ENCODE results near the gene C12orf57. TPM values are rescaled to one million over a fixed set of nuclear protein-coding genes. Genes with fewer than 3 reads are reported as not detected.
A peak's percentile ranks its signal among the peaks of the same experiment; 100 is the strongest.

Gene C12orf57
- total and polyA plus RNA-seq, 7 experiments from 2014 or later = 148 to 592 (median 394) TPM

DNA sequence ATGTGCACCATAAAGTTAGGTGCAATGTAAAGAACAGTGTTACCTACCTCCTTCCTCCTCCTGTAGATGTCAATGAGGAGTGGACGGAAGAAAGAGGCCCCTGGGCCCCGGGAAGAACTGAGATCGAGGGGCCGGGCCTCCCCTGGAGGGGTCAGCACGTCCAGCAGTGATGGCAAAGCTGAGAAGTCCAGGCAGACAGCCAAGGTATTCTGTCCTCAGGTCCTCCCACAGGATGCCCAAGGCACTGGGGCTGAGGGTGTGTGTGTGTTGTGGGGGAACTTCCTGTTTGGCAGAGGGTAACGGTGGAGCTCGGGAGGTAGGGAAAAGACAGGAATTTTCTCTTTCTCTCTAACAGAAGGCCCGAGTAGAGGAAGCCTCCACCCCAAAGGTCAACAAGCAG, 9.7 kb upstream of the C12orf57 start:
- Mint-ChIP-seq H3K36me3 (peaks cover 0 to 17% (median 0%) of the 10 kb centered on the region in 5 donors), H3K27me3 (no peaks in the 10 kb centered on the region), H3K4me3 (peak overlapping the region in 3 of 10 donors; percentile 41 to 59 (median 42)), H3K9me3 (no peaks in the 10 kb centered on the region), H3K27ac (peak overlapping the region; percentile 57 to 99 (median 84)), H3K4me1 (peaks cover 49 to 82% (median 67%) of the 10 kb centered on the region in 7 donors)
- Histone ChIP-seq H3K4me3 (ENCODE audit: low read length) (no peak overlapping the region), H3K4me1 (ENCODE audit: control insufficient read depth in 2 of 2, insufficient read depth in 2 of 2, low read length in 2 of 2) (peaks cover 6 to 46% of the 10 kb centered on the region in 2 donors), H3K27ac (ENCODE audit: low read depth, low read length) (peak overlapping the region; percentile 92), H3K9me3 (ENCODE audit: control insufficient read depth in 2 of 3, low read length in 3 of 3) (no peaks in the 10 kb centered on the region), H3K27me3 (ENCODE audit: control insufficient read depth in 2 of 2, insufficient read depth in 2 of 2, low read length in 2 of 2) (no peaks in the 10 kb centered on the region), H3K36me3 (ENCODE audit: control insufficient read depth in 2 of 3, insufficient read depth in 3 of 3, low read length in 3 of 3) (peaks cover 0 to 4% (median 0%) of the 10 kb centered on the region in 3 experiments)
- DNase-seq (no peak), ATAC-seq (no peak)
- CTCF ChIA-PET = interaction anchor here (0.9 to 5.1 kb wide), 3 partner anchors 9 to 27 kb away, joined by 3 to 47 read pairs (median 7); no protein-coding TSS in a partner anchor
- POLR2A ChIA-PET = interaction anchor here (0.8 to 23.3 kb wide), 6 partner anchors 4 to 174 kb away, joined by 3 to 1270 read pairs (median 190); partner anchors contain the start of genes ATN1, C12orf57, PTPN6 and RNU7-1
- intact Hi-C loops (cut with micrococcal nuclease) = no loop called here

DNA sequence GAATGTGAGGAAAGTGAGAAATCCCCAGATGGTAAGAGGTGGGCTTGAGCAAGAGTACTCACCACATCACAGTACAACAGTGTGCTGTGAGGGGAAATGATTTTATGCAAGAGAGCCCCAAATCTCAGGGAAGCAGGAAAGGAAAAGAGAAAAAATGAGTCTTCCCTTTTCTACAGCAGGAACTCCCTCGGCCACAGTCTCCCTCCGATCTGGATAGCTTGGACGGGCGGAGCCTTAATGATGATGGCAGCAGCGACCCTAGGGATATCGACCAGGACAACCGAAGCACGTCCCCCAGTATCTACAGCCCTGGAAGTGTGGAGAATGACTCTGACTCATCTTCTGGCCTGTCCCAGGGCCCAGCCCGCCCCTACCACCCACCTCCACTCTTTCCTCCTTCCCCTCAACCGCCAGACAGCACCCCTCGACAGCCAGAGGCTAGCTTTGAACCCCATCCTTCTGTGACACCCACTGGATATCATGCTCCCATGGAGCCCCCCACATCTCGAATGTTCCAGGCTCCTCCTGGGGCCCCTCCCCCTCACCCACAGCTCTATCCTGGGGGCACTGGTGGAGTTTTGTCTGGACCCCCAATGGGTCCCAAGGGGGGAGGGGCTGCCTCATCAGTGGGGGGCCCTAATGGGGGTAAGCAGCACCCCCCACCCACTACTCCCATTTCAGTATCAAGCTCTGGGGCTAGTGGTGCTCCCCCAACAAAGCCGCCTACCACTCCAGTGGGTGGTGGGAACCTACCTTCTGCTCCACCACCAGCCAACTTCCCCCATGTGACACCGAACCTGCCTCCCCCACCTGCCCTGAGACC, 8.2 kb upstream of the C12orf57 start:
- H3K4me3 ChIP-seq (ENCODE audit: low read length) = no peak overlapping the region
- intact Hi-C loops (cut with micrococcal nuclease) = loop anchor here in 1 of 2 donors (5.0 kb wide), 1 partner anchor 252 kb away; the partner anchor contains the start of gene PEX5
- no peaks in the 10 kb centered on the region for H3K9me3 ChIP-seq (ENCODE audit: control insufficient read depth in 2 of 3, low read length in 3 of 3)
- H3K27ac Mint-ChIP-seq = peak overlapping the region; percentile 57 to 99 (median 95)
- peak overlapping the region; percentile 92 for H3K27ac ChIP-seq (ENCODE audit: low read depth, low read length)
- POLR2A ChIA-PET = interaction anchor here (0.9 to 23.3 kb wide), 9 partner anchors 5 to 172 kb away, joined by 3 to 1270 read pairs (median 24); partner anchors contain the start of genes ATN1, C12orf57, ENO2 and PTPN6
- no peak for ATAC-seq
- CTCF ChIA-PET = interaction anchor here (0.6 to 5.1 kb wide), 4 partner anchors 10 to 31 kb away, joined by 3 to 47 read pairs (median 5); no protein-coding TSS in a partner anchor
- peaks cover 5 to 38% of the 10 kb centered on the region in 2 donors for H3K4me1 ChIP-seq (ENCODE audit: control insufficient read depth in 2 of 2, insufficient read depth in 2 of 2, low read length in 2 of 2)
- H3K27me3 ChIP-seq (ENCODE audit: control insufficient read depth in 2 of 2, insufficient read depth in 2 of 2, low read length in 2 of 2) = no peaks in the 10 kb centered on the region
- no peaks in the 10 kb centered on the region for H3K9me3 Mint-ChIP-seq
- DNase-seq = no peak
- H3K36me3 ChIP-seq (ENCODE audit: control insufficient read depth in 2 of 3, insufficient read depth in 3 of 3, low read length in 3 of 3) = peaks cover 0 to 4% (median 0%) of the 10 kb centered on the region in 3 experiments
- H3K4me1 Mint-ChIP-seq = peaks cover 45 to 77% (median 61%) of the 10 kb centered on the region in 7 donors
- H3K4me3 Mint-ChIP-seq = peak overlapping the region; percentile 19 to 88 (median 74)
- H3K36me3 Mint-ChIP-seq = peaks cover 0 to 19% (median 0%) of the 10 kb centered on the region in 5 donors
- no peaks in the 10 kb centered on the region for H3K27me3 Mint-ChIP-seq

DNA sequence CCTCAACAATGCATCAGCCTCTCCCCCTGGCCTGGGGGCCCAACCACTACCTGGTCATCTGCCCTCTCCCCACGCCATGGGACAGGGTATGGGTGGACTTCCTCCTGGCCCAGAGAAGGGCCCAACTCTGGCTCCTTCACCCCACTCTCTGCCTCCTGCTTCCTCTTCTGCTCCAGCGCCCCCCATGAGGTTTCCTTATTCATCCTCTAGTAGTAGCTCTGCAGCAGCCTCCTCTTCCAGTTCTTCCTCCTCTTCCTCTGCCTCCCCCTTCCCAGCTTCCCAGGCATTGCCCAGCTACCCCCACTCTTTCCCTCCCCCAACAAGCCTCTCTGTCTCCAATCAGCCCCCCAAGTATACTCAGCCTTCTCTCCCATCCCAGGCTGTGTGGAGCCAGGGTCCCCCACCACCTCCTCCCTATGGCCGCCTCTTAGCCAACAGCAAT, 7.6 kb upstream of the C12orf57 start:
- Histone ChIP-seq H3K27ac (ENCODE audit: low read depth, low read length) (peak overlapping the region; percentile 92), H3K27me3 (ENCODE audit: control insufficient read depth in 2 of 2, insufficient read depth in 2 of 2, low read length in 2 of 2) (no peaks in the 10 kb centered on the region), H3K36me3 (ENCODE audit: control insufficient read depth in 2 of 3, insufficient read depth in 3 of 3, low read length in 3 of 3) (peaks cover 0 to 8% (median 0%) of the 10 kb centered on the region in 3 experiments), H3K4me3 (ENCODE audit: low read length) (peak overlapping the region; percentile 90), H3K4me1 (ENCODE audit: control insufficient read depth in 2 of 2, insufficient read depth in 2 of 2, low read length in 2 of 2) (peaks cover 5 to 38% of the 10 kb centered on the region in 2 donors), H3K9me3 (ENCODE audit: control insufficient read depth in 2 of 3, low read length in 3 of 3) (no peaks in the 10 kb centered on the region)
- no peaks in the 10 kb centered on the region for H3K27me3 Mint-ChIP-seq
- intact Hi-C loops (cut with micrococcal nuclease) = loop anchor here in 1 of 2 donors (5.0 kb wide), 1 partner anchor 251 kb away; the partner anchor contains the start of gene PEX5
- H3K4me1 Mint-ChIP-seq = peaks cover 44 to 73% (median 56%) of the 10 kb centered on the region in 7 donors
- peak overlapping the region; percentile 88 to 99 (median 96) for H3K27ac Mint-ChIP-seq
- DNase-seq = no peak
- POLR2A ChIA-PET = interaction anchor here (0.5 to 23.3 kb wide), 12 partner anchors 6 to 270 kb away, joined by 3 to 1270 read pairs (median 19); partner anchors contain the start of genes ATN1, C12orf57, CDCA3 and ENO2
- ATAC-seq = no peak
- peaks cover 0 to 19% (median 0%) of the 10 kb centered on the region in 5 donors for H3K36me3 Mint-ChIP-seq
- CTCF ChIA-PET = interaction anchor here (0.6 to 5.1 kb wide), 5 partner anchors 9 to 30 kb away, joined by 3 to 47 read pairs (median 4); no protein-coding TSS in a partner anchor
- H3K4me3 Mint-ChIP-seq = peak overlapping the region; percentile 75 to 88 (median 84)
- H3K9me3 Mint-ChIP-seq = no peaks in the 10 kb centered on the region

DNA sequence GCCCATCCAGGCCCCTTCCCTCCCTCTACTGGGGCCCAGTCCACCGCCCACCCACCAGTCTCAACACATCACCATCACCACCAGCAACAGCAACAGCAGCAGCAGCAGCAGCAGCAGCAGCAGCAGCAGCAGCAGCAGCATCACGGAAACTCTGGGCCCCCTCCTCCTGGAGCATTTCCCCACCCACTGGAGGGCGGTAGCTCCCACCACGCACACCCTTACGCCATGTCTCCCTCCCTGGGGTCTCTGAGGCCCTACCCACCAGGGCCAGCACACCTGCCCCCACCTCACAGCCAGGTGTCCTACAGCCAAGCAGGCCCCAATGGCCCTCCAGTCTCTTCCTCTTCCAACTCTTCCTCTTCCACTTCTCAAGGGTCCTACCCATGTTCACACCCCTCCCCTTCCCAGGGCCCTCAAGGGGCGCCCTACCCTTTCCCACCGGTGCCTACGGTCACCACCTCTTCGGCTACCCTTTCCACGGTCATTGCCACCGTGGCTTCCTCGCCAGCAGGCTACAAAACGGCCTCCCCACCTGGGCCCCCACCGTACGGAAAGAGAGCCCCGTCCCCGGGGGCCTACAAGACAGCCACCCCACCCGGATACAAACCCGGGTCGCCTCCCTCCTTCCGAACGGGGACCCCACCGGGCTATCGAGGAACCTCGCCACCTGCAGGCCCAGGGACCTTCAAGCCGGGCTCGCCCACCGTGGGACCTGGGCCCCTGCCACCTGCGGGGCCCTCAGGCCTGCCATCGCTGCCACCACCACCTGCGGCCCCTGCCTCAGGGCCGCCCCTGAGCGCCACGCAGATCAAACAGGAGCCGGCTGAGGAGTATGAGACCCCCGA, 7.0 kb upstream of the C12orf57 start:
- no peaks in the 10 kb centered on the region for H3K27me3 ChIP-seq (ENCODE audit: control insufficient read depth in 2 of 2, insufficient read depth in 2 of 2, low read length in 2 of 2)
- H3K4me3 ChIP-seq (ENCODE audit: low read length) = peak overlapping the region; percentile 90
- ChIA-PET CTCF (interaction anchor here (0.7 to 5.1 kb wide), 15 partner anchors 8 to 176 kb away, joined by 3 to 47 read pairs (median 4); partner anchors contain the start of genes C1RL and SPSB2), POLR2A (interaction anchor here (0.5 to 23.3 kb wide), 21 partner anchors 6 to 271 kb away, joined by 3 to 1270 read pairs (median 8); partner anchors contain the start of genes ATN1, C12orf57, CDCA3 and EMG1)
- peak overlapping the region; percentile 75 to 88 (median 84) for H3K4me3 Mint-ChIP-seq
- H3K36me3 ChIP-seq (ENCODE audit: control insufficient read depth in 2 of 3, insufficient read depth in 3 of 3, low read length in 3 of 3) = peaks cover 0 to 8% (median 0%) of the 10 kb centered on the region in 3 experiments
- H3K9me3 Mint-ChIP-seq = no peaks in the 10 kb centered on the region
- peak overlapping the region; percentile 91 to 99 (median 96) for H3K27ac Mint-ChIP-seq
- peaks cover 44 to 70% (median 55%) of the 10 kb centered on the region in 7 donors for H3K4me1 Mint-ChIP-seq
- H3K27me3 Mint-ChIP-seq = no peaks in the 10 kb centered on the region
- peaks cover 0 to 21% (median 0%) of the 10 kb centered on the region in 5 donors for H3K36me3 Mint-ChIP-seq
- peak; percentile 28 for ATAC-seq
- peaks cover 5 to 35% of the 10 kb centered on the region in 2 donors for H3K4me1 ChIP-seq (ENCODE audit: control insufficient read depth in 2 of 2, insufficient read depth in 2 of 2, low read length in 2 of 2)
- peak; percentile 24 to 89 (median 65) for DNase-seq
- H3K9me3 ChIP-seq (ENCODE audit: control insufficient read depth in 2 of 3, low read length in 3 of 3) = no peaks in the 10 kb centered on the region
- intact Hi-C loops (cut with micrococcal nuclease) = loop anchor here in 1 of 2 donors (1.0 to 5.0 kb wide), 2 partner anchors 8 to 250 kb away; partner anchors contain the start of gene PEX5
- H3K27ac ChIP-seq (ENCODE audit: low read depth, low read length) = peak overlapping the region; percentile 92

DNA sequence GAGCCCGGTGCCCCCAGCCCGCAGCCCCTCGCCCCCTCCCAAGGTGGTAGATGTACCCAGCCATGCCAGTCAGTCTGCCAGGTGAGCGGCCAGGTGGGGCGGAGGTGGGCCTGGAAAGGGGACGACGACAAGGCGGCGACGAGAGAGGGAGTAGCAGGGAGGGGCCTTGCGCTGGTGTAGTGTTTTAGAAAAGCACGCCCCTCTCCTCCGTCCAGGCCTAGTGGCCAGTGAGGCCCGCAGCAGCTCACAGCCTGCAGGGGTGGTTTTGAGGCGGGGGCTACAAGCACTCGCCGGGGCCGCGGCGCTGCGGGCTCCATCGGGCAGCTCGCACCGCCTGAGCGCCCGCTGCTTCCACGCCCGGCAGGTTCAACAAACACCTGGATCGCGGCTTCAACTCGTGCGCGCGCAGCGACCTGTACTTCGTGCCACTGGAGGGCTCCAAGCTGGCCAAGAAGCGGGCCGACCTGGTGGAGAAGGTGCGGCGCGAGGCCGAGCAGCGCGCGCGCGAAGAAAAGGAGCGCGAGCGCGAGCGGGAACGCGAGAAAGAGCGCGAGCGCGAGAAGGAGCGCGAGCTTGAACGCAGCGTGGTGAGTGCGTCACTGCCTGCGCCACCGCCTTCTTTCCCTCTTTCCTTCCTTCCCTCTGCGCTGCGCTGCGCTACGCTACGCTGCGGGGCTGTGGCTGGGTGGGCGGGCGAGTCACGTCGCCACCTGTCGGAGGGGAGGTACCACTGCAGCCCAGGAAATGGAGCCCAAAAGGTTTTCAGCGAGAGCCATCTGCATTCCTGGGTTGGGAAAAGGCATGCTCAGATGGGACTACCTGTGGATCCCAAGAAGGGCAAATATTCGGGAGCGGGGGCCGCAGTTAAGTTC, 6.1 kb upstream of the C12orf57 start:
- peak; percentile 97 for ATAC-seq
- CTCF ChIA-PET = interaction anchor here (0.5 to 5.1 kb wide), 19 partner anchors 9 to 178 kb away, joined by 3 to 47 read pairs (median 4); partner anchors contain the start of genes C1RL, SPSB2 and TPI1
- H3K9me3 ChIP-seq (ENCODE audit: control insufficient read depth in 2 of 3, low read length in 3 of 3) = no peaks in the 10 kb centered on the region
- peaks cover 0 to 8% (median 0%) of the 10 kb centered on the region in 3 experiments for H3K36me3 ChIP-seq (ENCODE audit: control insufficient read depth in 2 of 3, insufficient read depth in 3 of 3, low read length in 3 of 3)
- H3K4me1 ChIP-seq (ENCODE audit: control insufficient read depth in 2 of 2, insufficient read depth in 2 of 2, low read length in 2 of 2) = peaks cover 5 to 30% of the 10 kb centered on the region in 2 donors
- H3K4me1 Mint-ChIP-seq = peaks cover 40 to 67% (median 51%) of the 10 kb centered on the region in 7 donors
- no peaks in the 10 kb centered on the region for H3K27me3 ChIP-seq (ENCODE audit: control insufficient read depth in 2 of 2, insufficient read depth in 2 of 2, low read length in 2 of 2)
- intact Hi-C loops (cut with micrococcal nuclease) = loop anchor here (1.0 to 5.0 kb wide), 12 partner anchors 8 to 250 kb away; partner anchors contain the start of genes EMG1 (in 2 of the 2), ENO2 (in 2 of the 2), PHB2 (in 2 of the 2) and LPCAT3 (in 1 of the 2)
- H3K27ac ChIP-seq (ENCODE audit: low read depth, low read length) = peak overlapping the region; percentile 92
- no peaks in the 10 kb centered on the region for H3K27me3 Mint-ChIP-seq
- H3K36me3 Mint-ChIP-seq = peaks cover 0 to 21% (median 0%) of the 10 kb centered on the region in 5 donors
- no peaks in the 10 kb centered on the region for H3K9me3 Mint-ChIP-seq
- peak overlapping the region; percentile 91 to 99 (median 96) for H3K27ac Mint-ChIP-seq
- H3K4me3 Mint-ChIP-seq = peak overlapping the region; percentile 75 to 88 (median 84)
- POLR2A ChIA-PET = interaction anchor here (0.6 to 23.3 kb wide), 21 partner anchors 5 to 372 kb away, joined by 3 to 1270 read pairs (median 5); partner anchors contain the start of genes ATN1, C12orf57, CDCA3 and EMG1
- peak; percentile 81 to 96 (median 93) for DNase-seq
- H3K4me3 ChIP-seq (ENCODE audit: low read length) = peak overlapping the region; percentile 90

All from naive thymus-derived CD4-positive, alpha-beta T cell (primary cell).